CD8-positive, alpha-beta memory T cell (primary cell): Measurements from ENCODE around the gene SPINDOC. TPM values are rescaled to one million over a fixed set of nuclear protein-coding genes. Genes with fewer than 3 reads are reported as not detected.

Experiments
- CTCF ChIA-PET: fragments of 350-600 bp; sonication (Branson Sonifier 250); formaldehyde crosslinking; loops from one replicate; lab custom pipeline; 2021; ENCODE audit warnings: antibody characterized with exemption; lab: Charles Lee
- POLR2A ChIA-PET: fragments of 350-600 bp; sonication (Branson Sonifier 250); formaldehyde crosslinking; loops from one replicate; lab custom pipeline; 2021; ENCODE audit warnings: antibody characterized with exemption; lab: Charles Lee
- DNase-seq, 5 donors: peaks; one replicate each; pipeline versions ENCODE4 v3.0.0 to v3.0.0-alpha.2; 2020 to 2022; ENCODE audit warnings: mixed read lengths in 1 of 5
- H3K27ac ChIP-seq: one replicate; pipeline ENCODE4 v1.7.0; 2013; ENCODE audit warnings: low read depth, mild to moderate bottlenecking, low read length, moderate library complexity
- H3K27me3 ChIP-seq: 2 replicates; pipeline ENCODE4 v1.7.0; 2013; ENCODE audit warnings: low read length, mild to moderate bottlenecking; ENCODE audit not compliant: insufficient read depth, poor library complexity, severe bottlenecking
- H3K36me3 ChIP-seq: 2 replicates; pipeline ENCODE4 v1.7.0; 2013; ENCODE audit warnings: mild to moderate bottlenecking, low read length, moderate library complexity; ENCODE audit not compliant: insufficient read depth
- H3K4me1 ChIP-seq: 2 replicates; pipeline ENCODE4 v1.7.0; 2013; ENCODE audit warnings: mild to moderate bottlenecking, low read length, moderate library complexity; ENCODE audit not compliant: insufficient read depth
- H3K4me3 ChIP-seq: 2 replicates; pipeline ENCODE4 v1.7.0; 2013; ENCODE audit warnings: mild to moderate bottlenecking, low read length
- H3K9me3 ChIP-seq: 2 replicates; pipeline ENCODE4 v1.7.0; 2013; ENCODE audit warnings: mild to moderate bottlenecking, low read length
- H3K27ac Mint-ChIP-seq, 8 donors: one replicate each; pipeline ENCODE4 v1.8.0; 2020 to 2021; ENCODE audit warnings: mixed read lengths in 8 of 8, mild to moderate bottlenecking in 6 of 8, inconsistent platforms in 3 of 8, moderate library complexity in 3 of 8
- H3K27me3 Mint-ChIP-seq, 2 donors: one replicate each; pipeline ENCODE4 v1.8.0; 2020 to 2021; ENCODE audit warnings: mixed read lengths in 2 of 2, mild to moderate bottlenecking in 1 of 2, moderate library complexity in 1 of 2
- H3K36me3 Mint-ChIP-seq, 3 donors: one replicate each; pipeline ENCODE4 v1.8.0; 2020 to 2021; ENCODE audit warnings: mixed read lengths in 3 of 3, inconsistent platforms in 1 of 3, mild to moderate bottlenecking in 1 of 3
- H3K4me1 Mint-ChIP-seq, 3 donors: one replicate each; pipeline ENCODE4 v1.8.0; 2020 to 2021; ENCODE audit warnings: mixed read lengths in 3 of 3, inconsistent platforms in 1 of 3, mild to moderate bottlenecking in 1 of 3
- H3K4me3 Mint-ChIP-seq, 7 donors: one replicate each; pipeline ENCODE4 v1.8.0; 2020 to 2021; ENCODE audit warnings: mixed read lengths in 7 of 7, mild to moderate bottlenecking in 6 of 7, moderate library complexity in 4 of 7, inconsistent platforms in 2 of 7
- H3K9me3 Mint-ChIP-seq, 5 donors: one replicate each; pipeline ENCODE4 v1.8.0; 2020 to 2022; ENCODE audit warnings: mixed read lengths in 5 of 5, mild to moderate bottlenecking in 3 of 5, moderate library complexity in 2 of 5, inconsistent platforms in 1 of 5
- polyA plus RNA-seq: library from polyadenylated mRNA; unstranded; fragments of 300-500 nt; fragmentation: Illumina TruSeq; gene quantifications from one replicate; pipeline ENCODE4 v1.2.3, GENCODE V29; 2021
- total RNA-seq, 2 experiments: library from RNA; stranded (reverse); gene quantifications; one replicate each; pipeline ENCODE4 v1.2.3, GENCODE V29; 2021

SPINDOC gene
- total and polyA plus RNA-seq, 3 experiments from 2014 or later = 1.4 to 41.4 (median 38.7) TPM

DNA sequence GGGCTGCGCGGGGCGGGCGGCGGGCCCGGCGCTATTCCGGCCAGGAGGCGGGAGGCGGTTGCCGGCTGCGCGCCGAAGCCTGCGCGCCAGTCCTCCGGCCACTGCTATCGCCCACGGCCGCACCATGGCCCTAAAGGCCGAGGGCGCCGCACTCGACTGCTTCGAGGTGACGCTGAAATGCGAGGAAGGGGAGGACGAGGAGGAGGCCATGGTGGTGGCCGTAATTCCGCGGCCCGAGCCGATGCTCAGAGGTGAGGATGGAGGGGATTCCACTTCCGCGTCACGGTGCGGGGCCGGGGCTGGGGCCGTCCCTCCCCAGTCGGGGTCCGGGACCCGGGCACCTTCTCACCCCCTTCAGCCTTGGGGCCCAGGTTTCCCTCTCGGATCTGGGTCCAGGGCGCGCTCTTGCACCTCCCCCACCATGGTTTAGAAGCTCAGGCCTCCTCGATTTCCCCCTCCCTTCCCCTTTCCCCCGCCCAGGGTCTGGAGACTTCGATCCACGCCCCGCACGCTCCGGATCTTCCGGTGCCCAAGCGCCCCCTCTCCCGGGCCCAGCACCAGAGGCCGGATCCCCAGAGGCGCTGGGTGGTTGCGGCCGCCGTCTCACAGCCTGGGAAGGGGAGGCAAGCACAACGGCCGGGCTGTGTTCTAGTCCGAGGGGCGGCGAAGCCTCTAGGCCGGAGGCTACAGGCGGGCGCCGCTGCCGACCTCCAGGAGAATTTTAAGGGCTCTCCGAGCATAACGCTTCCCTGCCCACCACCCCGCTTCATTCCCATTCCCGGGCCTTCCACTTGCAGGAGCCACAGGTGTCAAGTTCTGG, 517 bp downstream of the SPINDOC start:
- peak overlapping the region; percentile 61 to 90 (median 77) for H3K4me3 Mint-ChIP-seq
- peak; percentile 10 to 51 (median 19) for DNase-seq
- H3K27ac Mint-ChIP-seq = peak overlapping the region in 5 of 8 donors; percentile 42 to 86 (median 56)
- H3K27me3 ChIP-seq = no peaks in the 10 kb centered on the region
- no peaks in the 10 kb centered on the region for H3K9me3 ChIP-seq
- H3K4me1 ChIP-seq = peaks cover 14% of the 10 kb centered on the region
- ChIA-PET CTCF (interaction anchor here (1.1 kb wide), 1 partner anchor 132 kb away, joined by 3 read pairs; no protein-coding TSS in a partner anchor), POLR2A (interaction anchor here (0.6 kb wide), 2 partner anchors 25 to 28 kb away, joined by 4 to 5 read pairs; partner anchors contain the start of gene MARK2)
- H3K4me1 Mint-ChIP-seq = peaks cover 21 to 30% (median 25%) of the 10 kb centered on the region in 3 donors
- no peaks in the 10 kb centered on the region for H3K36me3 ChIP-seq
- no peaks in the 10 kb centered on the region for H3K9me3 Mint-ChIP-seq
- no peaks in the 10 kb centered on the region for H3K27me3 Mint-ChIP-seq
- H3K27ac ChIP-seq = peak overlapping the region; percentile 47
- H3K4me3 ChIP-seq = peak overlapping the region; percentile 73
- H3K36me3 Mint-ChIP-seq = peaks cover 3 to 23% (median 3%) of the 10 kb centered on the region in 3 donors

DNA sequence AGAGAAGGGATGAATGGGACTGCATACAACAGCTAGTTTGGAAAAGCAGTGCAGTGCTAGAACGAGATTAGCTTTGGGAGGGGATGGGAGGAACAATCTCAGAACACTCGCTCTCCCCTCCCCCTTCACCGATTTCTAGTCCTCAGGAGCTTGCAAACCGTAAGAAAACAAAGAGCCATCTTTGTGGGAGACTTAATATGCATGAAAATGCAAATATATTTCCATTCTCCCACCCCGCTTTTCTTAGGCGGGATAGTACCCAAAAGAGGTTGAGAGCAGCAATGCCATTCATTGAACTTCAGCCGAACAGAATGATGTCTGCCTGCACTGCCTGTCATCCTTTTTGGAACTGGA, 1.1 kb downstream of the SPINDOC start:
- Mint-ChIP-seq H3K4me1 (peaks cover 21 to 30% (median 25%) of the 10 kb centered on the region in 3 donors), H3K27me3 (no peaks in the 10 kb centered on the region), H3K4me3 (peak overlapping the region; percentile 61 to 90 (median 77)), H3K36me3 (peaks cover 3 to 26% (median 3%) of the 10 kb centered on the region in 3 donors), H3K27ac (peak overlapping the region in 7 of 8 donors; percentile 0 to 86 (median 43)), H3K9me3 (no peaks in the 10 kb centered on the region)
- no peaks in the 10 kb centered on the region for H3K9me3 ChIP-seq
- DNase-seq = no peak
- H3K27me3 ChIP-seq = no peaks in the 10 kb centered on the region
- peaks cover 14% of the 10 kb centered on the region for H3K4me1 ChIP-seq
- POLR2A ChIA-PET = interaction anchor here (0.6 kb wide), 2 partner anchors 24 to 29 kb away, joined by 4 to 5 read pairs; partner anchors contain the start of gene MARK2
- no peak overlapping the region for H3K27ac ChIP-seq
- H3K4me3 ChIP-seq = peak overlapping the region; percentile 73
- CTCF ChIA-PET = interaction anchor here (1.1 kb wide), 1 partner anchor 132 kb away, joined by 3 read pairs; no protein-coding TSS in a partner anchor
- no peaks in the 10 kb centered on the region for H3K36me3 ChIP-seq

- Mint-ChIP-seq H3K4me3 (peak overlapping the region in 2 of 7 donors; percentile 37 to 38), H3K4me1 (peaks cover 21 to 30% (median 25%) of the 10 kb centered on the region in 3 donors), H3K27me3 (no peaks in the 10 kb centered on the region), H3K36me3 (peaks cover 3 to 38% (median 8%) of the 10 kb centered on the region in 3 donors), H3K9me3 (no peaks in the 10 kb centered on the region), H3K27ac (peak overlapping the region in 4 of 8 donors; percentile 5 to 30 (median 20))
- DNase-seq = no peak
- ChIA-PET POLR2A (no interaction called here), CTCF (no interaction called here)
- Histone ChIP-seq H3K36me3 (peaks cover under 1% of the 10 kb centered on the region), H3K27ac (no peak overlapping the region), H3K27me3 (no peaks in the 10 kb centered on the region), H3K4me1 (peaks cover 14% of the 10 kb centered on the region), H3K9me3 (no peaks in the 10 kb centered on the region), H3K4me3 (no peak overlapping the region)
Observed at GRCh38 chr11:63816166-63816565, 2.9 kb downstream of the SPINDOC start.

GRCh38 chr11:63816732-63817131, 3.5 kb downstream of the SPINDOC start:
- no peak overlapping the region for H3K4me3 Mint-ChIP-seq
- peaks cover 6% of the 10 kb centered on the region for H3K36me3 ChIP-seq
- ChIA-PET CTCF (no interaction called here), POLR2A (no interaction called here)
- no peak overlapping the region for H3K4me3 ChIP-seq
- H3K27ac ChIP-seq = no peak overlapping the region
- no peaks in the 10 kb centered on the region for H3K9me3 Mint-ChIP-seq
- H3K27me3 ChIP-seq = no peaks in the 10 kb centered on the region
- H3K27ac Mint-ChIP-seq = peak overlapping the region in 1 of 8 donors; percentile 25
- peaks cover 14% of the 10 kb centered on the region for H3K4me1 ChIP-seq
- peaks cover 3 to 44% (median 8%) of the 10 kb centered on the region in 3 donors for H3K36me3 Mint-ChIP-seq
- DNase-seq = no peak
- H3K9me3 ChIP-seq = no peaks in the 10 kb centered on the region
- H3K27me3 Mint-ChIP-seq = no peaks in the 10 kb centered on the region
- peaks cover 21 to 30% (median 25%) of the 10 kb centered on the region in 3 donors for H3K4me1 Mint-ChIP-seq

DNA sequence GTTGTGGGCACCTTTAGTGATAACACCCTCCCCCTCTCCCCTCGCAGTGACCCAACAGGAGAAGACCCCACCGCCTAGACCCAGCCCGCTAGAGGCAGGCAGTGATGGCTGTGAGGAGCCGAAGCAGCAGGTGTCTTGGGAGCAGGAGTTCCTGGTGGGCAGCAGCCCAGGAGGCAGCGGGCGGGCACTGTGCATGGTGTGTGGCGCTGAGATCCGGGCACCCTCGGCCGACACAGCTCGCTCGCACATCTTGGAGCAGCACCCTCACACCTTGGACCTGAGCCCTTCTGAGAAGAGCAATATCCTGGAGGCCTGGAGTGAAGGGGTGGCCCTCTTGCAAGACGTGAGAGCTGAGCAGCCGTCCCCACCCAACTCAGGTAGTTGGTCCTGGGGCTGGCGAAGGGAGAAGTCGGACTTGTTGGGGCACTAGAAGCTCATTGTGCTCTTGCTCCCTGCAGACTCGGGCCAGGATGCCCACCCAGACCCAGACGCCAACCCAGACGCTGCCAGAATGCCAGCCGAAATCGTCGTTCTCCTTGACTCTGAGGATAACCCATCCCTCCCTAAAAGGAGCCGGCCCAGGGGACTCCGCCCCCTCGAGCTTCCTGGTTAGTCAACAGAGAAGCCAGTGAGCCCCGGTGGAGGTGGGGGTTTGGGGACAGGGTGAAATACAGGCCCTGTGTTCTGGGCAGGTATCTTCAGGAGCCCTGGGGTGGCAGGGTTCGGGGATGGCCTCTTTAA, 4.7 kb downstream of the SPINDOC start:
- no peak overlapping the region for H3K4me3 ChIP-seq
- ChIA-PET POLR2A (no interaction called here), CTCF (no interaction called here)
- H3K27ac Mint-ChIP-seq = peak overlapping the region in 1 of 8 donors; percentile 47
- DNase-seq = no peak
- H3K9me3 Mint-ChIP-seq = no peaks in the 10 kb centered on the region
- H3K4me1 ChIP-seq = peaks cover 14% of the 10 kb centered on the region
- H3K4me3 Mint-ChIP-seq = no peak overlapping the region
- H3K36me3 ChIP-seq = peaks cover 8% of the 10 kb centered on the region
- no peaks in the 10 kb centered on the region for H3K27me3 ChIP-seq
- H3K9me3 ChIP-seq = no peaks in the 10 kb centered on the region
- H3K36me3 Mint-ChIP-seq = peaks cover 3 to 55% (median 14%) of the 10 kb centered on the region in 3 donors
- H3K27me3 Mint-ChIP-seq = no peaks in the 10 kb centered on the region
- peaks cover 15 to 23% (median 20%) of the 10 kb centered on the region in 3 donors for H3K4me1 Mint-ChIP-seq
- H3K27ac ChIP-seq = no peak overlapping the region

DNA sequence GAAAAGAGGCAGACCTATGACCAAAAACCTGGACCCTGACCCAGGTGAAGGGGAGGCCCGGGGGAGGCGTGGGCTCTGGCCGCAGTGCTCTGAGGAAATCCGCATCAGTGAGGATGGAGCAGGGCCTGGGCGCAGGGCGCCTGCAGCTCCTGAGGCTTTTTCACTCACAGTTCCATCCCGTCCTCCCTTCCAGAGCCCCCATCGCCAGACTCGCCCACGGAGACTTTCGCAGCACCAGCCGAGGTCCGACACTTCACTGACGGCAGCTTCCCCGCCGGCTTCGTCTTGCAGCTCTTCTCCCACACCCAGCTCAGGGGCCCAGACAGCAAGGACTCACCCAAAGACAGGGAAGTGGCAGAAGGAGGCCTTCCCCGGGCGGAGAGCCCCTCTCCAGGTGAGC, 5.4 kb downstream of the SPINDOC start:
- Histone ChIP-seq H3K4me1 (peaks cover 14% of the 10 kb centered on the region), H3K27ac (no peak overlapping the region), H3K4me3 (no peak overlapping the region), H3K36me3 (peaks cover 8% of the 10 kb centered on the region), H3K9me3 (no peaks in the 10 kb centered on the region), H3K27me3 (no peaks in the 10 kb centered on the region)
- POLR2A ChIA-PET = no interaction called here
- no peak for DNase-seq
- CTCF ChIA-PET = interaction anchor here (1.0 kb wide), 1 partner anchor 18 kb away, joined by 3 read pairs; no protein-coding TSS in a partner anchor
- Mint-ChIP-seq H3K36me3 (peaks cover 3 to 62% (median 14%) of the 10 kb centered on the region in 3 donors), H3K9me3 (no peaks in the 10 kb centered on the region), H3K4me3 (no peak overlapping the region), H3K27ac (no peak overlapping the region), H3K27me3 (no peaks in the 10 kb centered on the region), H3K4me1 (peaks cover 15 to 23% (median 20%) of the 10 kb centered on the region in 3 donors)

GRCh38 chr11:63821411-63821810, 8.2 kb downstream of the SPINDOC start:
- H3K9me3 ChIP-seq = no peaks in the 10 kb centered on the region
- Mint-ChIP-seq H3K9me3 (no peaks in the 10 kb centered on the region), H3K4me1 (peaks cover 0 to 4% (median 2%) of the 10 kb centered on the region in 3 donors), H3K36me3 (peaks cover 8 to 82% (median 27%) of the 10 kb centered on the region in 3 donors), H3K4me3 (no peak overlapping the region), H3K27ac (peak overlapping the region in 1 of 8 donors; percentile 47), H3K27me3 (no peaks in the 10 kb centered on the region)
- no peak overlapping the region for H3K4me3 ChIP-seq
- no peak for DNase-seq
- H3K27ac ChIP-seq = no peak overlapping the region
- CTCF ChIA-PET = interaction anchor here (1.5 kb wide), 1 partner anchor 125 kb away, joined by 3 read pairs; no protein-coding TSS in a partner anchor
- no peaks in the 10 kb centered on the region for H3K27me3 ChIP-seq
- H3K36me3 ChIP-seq = peaks cover 8% of the 10 kb centered on the region
- H3K4me1 ChIP-seq = no peaks in the 10 kb centered on the region
- POLR2A ChIA-PET = no interaction called here
